Natural killer cell (primary cell): ENCODE results near the gene ANKRD17. TPM values are rescaled to one million over a fixed set of nuclear protein-coding genes. Genes with fewer than 3 reads are reported as not detected.
A peak's percentile ranks its signal among the peaks of the same experiment; 100 is the strongest.

Experiments
- ATAC-seq, 3 donors: fragments of 150-1000 bp in 2 of 3; fragments of 200-7000 bp in 1 of 3; cut with Tn5 transposase; 1 replicate in 1 of 3; 2 replicates in 2 of 3; pipeline ENCODE4 v1.10.0; 2021; ENCODE audit warnings: mild to moderate bottlenecking in 2 of 3, moderate library complexity in 2 of 3
- DNase-seq, 2 donors: peaks; one replicate each; pipeline versions ENCODE4 v3.0.0 to v3.0.0-alpha.2; 2013 to 2021; ENCODE audit warnings: mixed read lengths in 1 of 2
- H3K27ac ChIP-seq: one replicate; pipeline ENCODE4 v1.5.1; 2013; ENCODE audit warnings: mild to moderate bottlenecking, low read length
- H3K27me3 ChIP-seq: one replicate; pipeline ENCODE4 v1.6.1; 2013; ENCODE audit warnings: low read length; ENCODE audit not compliant: control insufficient read depth, insufficient read depth
- H3K36me3 ChIP-seq: one replicate; pipeline ENCODE4 v1.6.1; 2013; ENCODE audit warnings: low read length; ENCODE audit not compliant: control insufficient read depth, insufficient read depth
- H3K4me1 ChIP-seq: one replicate; pipeline ENCODE4 v1.6.1; 2013; ENCODE audit warnings: low read length; ENCODE audit not compliant: control insufficient read depth, insufficient read depth
- H3K4me3 ChIP-seq: one replicate; pipeline ENCODE4 v1.5.1; 2013; ENCODE audit warnings: low read length
- H3K9me3 ChIP-seq: one replicate; pipeline ENCODE4 v1.6.1; 2013; ENCODE audit warnings: low read length; ENCODE audit not compliant: control insufficient read depth, insufficient read depth
- H3K27ac Mint-ChIP-seq, 2 donors: one replicate each; pipeline ENCODE4 v1.8.0; 2022; ENCODE audit warnings: mild to moderate bottlenecking in 2 of 2, mixed read lengths in 2 of 2, moderate library complexity in 1 of 2
- H3K27me3 Mint-ChIP-seq, 2 donors: one replicate each; pipeline ENCODE4 v1.8.0; 2022; ENCODE audit warnings: low read depth in 2 of 2, mixed read lengths in 2 of 2
- H3K36me3 Mint-ChIP-seq: one replicate; pipeline ENCODE4 v1.8.0; 2022; ENCODE audit warnings: mixed read lengths
- H3K4me1 Mint-ChIP-seq, 2 donors: one replicate each; pipeline ENCODE4 v1.8.0; 2022; ENCODE audit warnings: mixed read lengths in 2 of 2
- H3K4me3 Mint-ChIP-seq: one replicate; pipeline ENCODE4 v1.8.0; 2022; ENCODE audit warnings: mild to moderate bottlenecking, moderate library complexity, mixed read lengths
- H3K9me3 Mint-ChIP-seq, 2 donors: one replicate each; pipeline ENCODE4 v1.8.0; 2022; ENCODE audit warnings: mixed read lengths in 2 of 2
- CTCF ChIP-seq: fragments of 200-600 bp; IDR thresholded peaks from one replicate; pipeline ENCODE4 v1.8.0; 2022; ENCODE audit warnings: antibody characterized with exemption
- WGBS: methylation state at CpG from one replicate; pipeline ENCODE4 v1.1.7; 2013; ENCODE audit warnings: missing lambda C conversion rate; ENCODE audit not compliant: insufficient coverage; 5-methylcytosine and 5-hydroxymethylcytosine counted together
- intact Hi-C: fragments of 100-400 bp; cut with micrococcal nuclease; formaldehyde crosslinking; loops from one replicate; pipeline ENCODE4 v1.14.2; 2022
- total RNA-seq, 4 donors: library from RNA; stranded (reverse); fragments of 120-200 nt in 1 of 4; gene quantifications; one replicate each; pipeline versions ENCODE4 v1.2.3 to v1.2.4, GENCODE V29; 2013 to 2022

The ANKRD17 gene
- total RNA-seq, 3 donors from 2014 or later (not counting 1 experiment from before 2014, with no cell fraction given): 51.8 to 70.2 (median 63.0) TPM

DNA sequence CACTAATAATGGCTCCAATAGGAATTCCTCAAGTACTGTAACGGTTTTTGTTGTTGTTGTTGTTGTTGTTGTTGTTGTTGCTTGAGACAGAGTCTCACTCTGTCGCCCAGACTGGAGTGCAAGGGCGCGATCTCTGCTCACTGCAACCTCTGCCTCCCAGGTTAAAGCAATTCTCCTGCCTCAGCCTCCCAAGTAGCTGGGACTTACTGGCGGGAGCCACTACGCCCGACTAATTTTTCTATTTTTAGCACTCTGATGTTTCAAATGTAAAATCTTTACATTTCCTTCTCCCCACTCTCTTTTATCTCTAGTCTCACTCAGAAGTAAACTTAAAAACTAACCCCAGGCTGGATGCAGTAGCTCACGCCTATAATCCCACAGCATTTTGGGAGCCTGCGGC lies 8.0 kb downstream of the ANKRD17 start:
- H3K36me3 ChIP-seq: peaks cover 9% of the 10 kb centered on the region
- Mint-ChIP-seq H3K4me1 (peaks cover 44 to 46% of the 10 kb centered on the region in 2 donors), H3K36me3 (no peaks in the 10 kb centered on the region), H3K4me3 (no peak overlapping the region), H3K9me3 (no peaks in the 10 kb centered on the region), H3K27me3 (no peaks in the 10 kb centered on the region), H3K27ac (peak overlapping the region; percentile 57 to 83)
- no peak overlapping the region for H3K27ac ChIP-seq
- DNase-seq (no peak), ATAC-seq (no peak)
- no peaks in the 10 kb centered on the region for H3K27me3 ChIP-seq
- TF ChIP-seq CTCF: no peak
- H3K9me3 ChIP-seq: no peaks in the 10 kb centered on the region
- 88% methylated on average over 9 of the region's 9 CpGs for WGBS
- no peak overlapping the region for H3K4me3 ChIP-seq
- peaks cover 4% of the 10 kb centered on the region for H3K4me1 ChIP-seq
- intact Hi-C loops: no loop called here

DNA sequence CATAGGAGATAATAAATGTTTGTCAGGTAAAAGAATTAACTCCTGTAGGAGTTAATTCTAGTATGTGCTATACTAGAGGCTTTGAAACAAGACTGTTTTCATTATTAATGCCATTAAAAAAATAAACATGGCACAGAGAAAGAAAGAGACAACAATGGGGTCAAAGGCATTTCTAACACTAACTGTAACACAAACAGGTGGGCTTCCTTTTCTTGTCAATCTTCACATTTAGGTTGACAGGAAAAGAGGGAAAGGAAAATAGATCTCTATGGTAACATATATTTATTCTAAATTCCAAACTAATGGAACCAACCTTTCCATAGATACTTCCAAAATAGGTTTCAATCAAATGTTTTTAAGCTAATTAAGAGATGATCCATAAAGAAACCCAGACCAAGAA lies 9.8 kb downstream of the ANKRD17 start:
- Histone ChIP-seq H3K9me3 (no peaks in the 10 kb centered on the region), H3K4me3 (no peak overlapping the region), H3K4me1 (no peaks in the 10 kb centered on the region), H3K27ac (no peak overlapping the region), H3K27me3 (no peaks in the 10 kb centered on the region), H3K36me3 (peaks cover 13% of the 10 kb centered on the region)
- no peaks in the 10 kb centered on the region for H3K27me3 Mint-ChIP-seq
- ATAC-seq (no peak), DNase-seq (no peak)
- H3K36me3 Mint-ChIP-seq: no peaks in the 10 kb centered on the region
- H3K27ac Mint-ChIP-seq: no peak overlapping the region
- peaks cover 49 to 52% of the 10 kb centered on the region in 2 donors for H3K4me1 Mint-ChIP-seq
- intact Hi-C loops: no loop called here
- no peak overlapping the region for H3K4me3 Mint-ChIP-seq
- TF ChIP-seq CTCF: no peak
- no peaks in the 10 kb centered on the region for H3K9me3 Mint-ChIP-seq

DNA sequence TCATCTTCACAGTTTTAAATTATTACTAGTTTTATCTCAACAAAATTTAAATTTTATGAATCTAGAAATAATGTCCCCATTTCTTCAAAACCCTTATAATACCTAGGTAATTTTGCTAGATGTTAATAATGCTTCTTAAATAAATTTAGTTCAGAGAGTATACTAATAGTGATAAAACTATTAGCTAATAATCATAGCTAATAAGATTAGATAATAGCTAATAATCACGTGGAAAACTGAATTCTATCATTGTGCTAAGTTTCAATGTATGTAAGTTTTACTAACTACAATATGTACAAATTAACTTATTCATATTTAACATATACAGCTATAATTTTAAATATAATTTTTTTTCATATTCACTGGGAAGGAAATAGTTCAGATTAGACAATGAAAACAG lies 10.2 kb downstream of the ANKRD17 start:
- Histone ChIP-seq H3K4me1 (no peaks in the 10 kb centered on the region), H3K4me3 (no peak overlapping the region), H3K27ac (no peak overlapping the region), H3K9me3 (no peaks in the 10 kb centered on the region), H3K27me3 (no peaks in the 10 kb centered on the region), H3K36me3 (peaks cover 13% of the 10 kb centered on the region)
- Mint-ChIP-seq H3K4me3 (no peak overlapping the region), H3K9me3 (no peaks in the 10 kb centered on the region), H3K27me3 (no peaks in the 10 kb centered on the region), H3K4me1 (peaks cover 49 to 52% of the 10 kb centered on the region in 2 donors), H3K27ac (no peak overlapping the region), H3K36me3 (no peaks in the 10 kb centered on the region)
- ATAC-seq (no peak), DNase-seq (no peak)
- intact Hi-C loops: no loop called here
- no peak for TF ChIP-seq CTCF
- no CpG with 5 or more reads among the region's 1 CpG for WGBS

DNA sequence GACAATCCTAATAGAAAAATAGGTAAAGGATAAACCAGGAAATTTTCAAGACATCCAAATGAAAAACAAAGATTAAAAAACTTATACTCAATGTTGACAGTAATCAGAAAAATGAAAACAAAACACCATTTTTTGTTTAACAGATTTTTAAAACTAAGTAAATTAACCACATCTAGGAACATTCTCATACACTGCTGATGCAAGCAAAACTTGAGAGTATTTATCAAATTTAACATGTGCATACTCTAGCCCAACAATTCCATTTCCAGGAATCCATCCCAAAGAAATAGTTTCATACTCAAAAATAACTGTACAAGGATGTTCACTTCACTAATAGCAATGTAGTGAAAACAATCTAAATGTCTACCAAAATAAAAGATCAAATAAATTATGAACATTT lies 11.5 kb downstream of the ANKRD17 start:
- Histone ChIP-seq H3K9me3 (no peaks in the 10 kb centered on the region), H3K4me3 (no peak overlapping the region), H3K4me1 (no peaks in the 10 kb centered on the region), H3K27ac (no peak overlapping the region), H3K27me3 (no peaks in the 10 kb centered on the region), H3K36me3 (peaks cover 6% of the 10 kb centered on the region)
- DNase-seq (no peak), ATAC-seq (no peak)
- Mint-ChIP-seq H3K4me3 (no peak overlapping the region), H3K4me1 (peaks cover 53 to 54% of the 10 kb centered on the region in 2 donors), H3K27ac (no peak overlapping the region), H3K9me3 (no peaks in the 10 kb centered on the region), H3K27me3 (no peaks in the 10 kb centered on the region), H3K36me3 (no peaks in the 10 kb centered on the region)
- intact Hi-C loops: no loop called here
- no peak for TF ChIP-seq CTCF
